ENCODE measurements around the gene FBXW10.
"Not testable (repeated sequence)": the region's sequence is repeated elsewhere in the genome, so short reads cannot be mapped to it uniquely, and the experiment has no call there.

- not testable (repeated sequence) for TF ChIP-seq POLR2A, EP300 (IDR thresholded peaks at IDR 0.05)
- TF ChIP-seq, protein P1, sequence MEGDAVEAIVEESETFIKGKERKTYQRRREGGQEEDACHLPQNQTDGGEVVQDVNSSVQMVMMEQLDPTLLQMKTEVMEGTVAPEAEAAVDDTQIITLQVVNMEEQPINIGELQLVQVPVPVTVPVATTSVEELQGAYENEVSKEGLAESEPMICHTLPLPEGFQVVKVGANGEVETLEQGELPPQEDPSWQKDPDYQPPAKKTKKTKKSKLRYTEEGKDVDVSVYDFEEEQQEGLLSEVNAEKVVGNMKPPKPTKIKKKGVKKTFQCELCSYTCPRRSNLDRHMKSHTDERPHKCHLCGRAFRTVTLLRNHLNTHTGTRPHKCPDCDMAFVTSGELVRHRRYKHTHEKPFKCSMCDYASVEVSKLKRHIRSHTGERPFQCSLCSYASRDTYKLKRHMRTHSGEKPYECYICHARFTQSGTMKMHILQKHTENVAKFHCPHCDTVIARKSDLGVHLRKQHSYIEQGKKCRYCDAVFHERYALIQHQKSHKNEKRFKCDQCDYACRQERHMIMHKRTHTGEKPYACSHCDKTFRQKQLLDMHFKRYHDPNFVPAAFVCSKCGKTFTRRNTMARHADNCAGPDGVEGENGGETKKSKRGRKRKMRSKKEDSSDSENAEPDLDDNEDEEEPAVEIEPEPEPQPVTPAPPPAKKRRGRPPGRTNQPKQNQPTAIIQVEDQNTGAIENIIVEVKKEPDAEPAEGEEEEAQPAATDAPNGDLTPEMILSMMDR (IDR thresholded peaks at IDR 0.05), result not testable (repeated sequence)
Observed at GRCh38 chr17:18747501-18747900, 3.6 kb downstream of the FBXW10 start.
